AG20443 (cell line): ENCODE data around the gene PNPT1.

ENCODE experiments used
- DNase-seq: peaks from one replicate; pipeline ENCODE4 v3.0.0; 2012; ENCODE audit warnings: low spot score, mixed read lengths

Gene PNPT1

DNA sequence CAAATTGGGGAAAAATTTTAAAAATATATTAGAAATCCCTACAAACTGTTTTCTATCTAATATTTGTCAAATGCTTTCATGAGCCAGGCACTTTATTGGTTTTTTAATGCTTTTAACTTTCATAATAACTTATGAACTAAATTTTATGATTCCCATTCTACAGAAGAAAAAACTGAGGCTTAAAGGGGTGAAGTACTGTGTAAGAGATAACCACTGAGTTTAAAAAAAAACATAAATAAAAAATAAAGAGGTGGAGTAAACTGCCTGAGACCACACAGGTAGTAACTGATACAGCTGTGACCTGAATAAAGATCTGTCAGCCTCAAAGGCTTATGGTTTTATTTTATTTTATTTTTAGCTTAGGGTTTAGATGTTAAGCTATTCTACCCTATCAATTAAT lies 24.7 kb downstream of the PNPT1 start:
- no peak for DNase-seq

GRCh38 chr2:55653255-55653654 lies 40.4 kb downstream of the PNPT1 start:
- DNase-seq, result no peak

DNA sequence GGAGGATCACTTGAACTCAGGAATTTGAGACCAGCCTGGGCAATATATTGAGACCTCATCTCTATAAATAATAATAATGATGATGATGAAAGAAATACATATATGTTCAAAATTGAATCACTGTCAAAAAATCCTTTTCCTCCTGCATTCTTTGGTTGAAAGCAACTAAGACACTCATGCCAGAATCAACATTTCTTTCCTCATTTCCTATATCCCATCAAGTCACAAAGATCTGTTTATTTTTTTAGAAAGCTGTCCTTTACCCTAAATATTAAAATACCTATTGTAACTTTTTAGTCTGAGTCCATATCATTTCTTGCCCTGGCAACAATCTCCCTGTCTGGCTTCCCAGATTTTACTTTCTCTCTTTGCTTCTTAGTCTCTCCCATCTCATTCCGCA lies 44.4 kb downstream of the PNPT1 start:
- no peak for DNase-seq

DNA sequence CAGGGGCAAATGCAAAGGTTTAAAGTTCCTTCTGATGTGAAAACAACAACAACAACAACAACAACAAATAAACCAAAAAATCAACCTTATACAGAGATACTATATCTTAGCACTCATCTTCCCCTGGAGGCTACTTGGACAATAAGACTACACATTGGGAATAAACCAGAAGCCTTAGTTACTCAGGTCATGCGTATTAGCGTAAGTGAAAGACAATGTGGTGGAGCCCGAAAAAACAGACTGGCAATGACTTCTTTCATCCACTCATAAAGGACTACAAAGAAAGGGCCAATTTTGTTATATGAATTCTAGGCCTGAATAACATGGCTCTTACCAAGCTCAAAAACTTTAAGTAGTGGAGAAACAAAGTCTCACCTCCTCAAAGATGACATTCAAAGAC lies 56.8 kb downstream of the PNPT1 start:
- no peak for DNase-seq

DNA sequence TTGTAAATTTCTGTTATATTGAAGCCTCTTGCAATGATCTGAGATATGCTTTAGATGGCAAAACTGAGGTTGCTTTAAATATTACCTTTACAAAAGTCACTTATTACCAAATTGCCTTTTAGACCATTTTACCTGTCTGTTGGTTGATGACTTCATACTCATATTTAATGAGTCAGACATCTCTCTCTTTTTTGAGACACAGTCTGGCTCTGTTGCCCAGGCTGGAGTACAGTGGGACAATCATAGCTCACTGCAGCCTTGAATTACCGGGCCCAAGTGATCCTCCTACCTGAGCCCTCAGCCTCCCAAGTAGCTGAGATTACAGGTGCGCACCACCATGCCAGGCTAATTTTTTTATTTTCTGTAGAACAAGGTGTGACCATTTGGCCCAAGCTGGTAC lies 64.7 kb downstream of the PNPT1 start:
- DNase-seq, result no peak

DNA sequence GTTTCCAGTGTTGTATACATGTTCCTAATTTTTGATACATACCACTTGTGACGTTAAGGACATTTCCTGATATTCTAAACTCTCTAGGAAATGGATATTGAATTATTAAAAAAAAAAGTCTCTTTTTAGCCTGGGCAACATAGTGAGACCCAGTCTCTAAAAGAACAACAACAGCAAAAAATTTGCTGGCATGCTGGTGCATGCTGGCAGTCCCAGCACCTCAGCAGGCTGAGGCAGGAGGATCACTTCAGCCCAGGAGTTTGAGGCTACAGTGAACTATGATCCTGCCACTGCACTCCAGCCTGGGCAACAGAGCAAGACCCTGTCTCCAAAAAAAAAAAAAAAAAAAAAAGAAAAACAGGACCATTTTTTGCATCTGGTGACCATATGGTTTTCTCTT lies 65.7 kb downstream of the PNPT1 start:
- no peak for DNase-seq

DNA sequence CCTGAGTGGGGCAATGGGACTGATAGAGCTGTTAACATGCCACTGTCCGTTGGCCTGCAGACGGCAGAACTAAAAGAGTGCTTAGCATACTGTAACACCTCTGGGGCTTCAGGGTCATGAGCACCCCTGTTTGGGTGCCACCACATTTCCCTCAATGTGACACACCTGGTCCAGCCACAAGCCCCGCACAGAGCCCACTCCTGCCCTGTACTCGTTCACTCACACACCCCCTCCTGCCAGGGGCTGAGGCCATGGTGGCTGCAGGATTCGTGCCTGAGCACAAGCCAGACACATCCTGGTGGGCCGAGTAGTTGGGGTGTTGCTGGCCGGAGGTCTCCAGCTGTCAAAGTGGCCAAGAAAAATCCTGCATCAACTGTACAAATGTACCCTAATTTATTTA lies 71.8 kb downstream of the PNPT1 start:
- no peak for DNase-seq

DNA sequence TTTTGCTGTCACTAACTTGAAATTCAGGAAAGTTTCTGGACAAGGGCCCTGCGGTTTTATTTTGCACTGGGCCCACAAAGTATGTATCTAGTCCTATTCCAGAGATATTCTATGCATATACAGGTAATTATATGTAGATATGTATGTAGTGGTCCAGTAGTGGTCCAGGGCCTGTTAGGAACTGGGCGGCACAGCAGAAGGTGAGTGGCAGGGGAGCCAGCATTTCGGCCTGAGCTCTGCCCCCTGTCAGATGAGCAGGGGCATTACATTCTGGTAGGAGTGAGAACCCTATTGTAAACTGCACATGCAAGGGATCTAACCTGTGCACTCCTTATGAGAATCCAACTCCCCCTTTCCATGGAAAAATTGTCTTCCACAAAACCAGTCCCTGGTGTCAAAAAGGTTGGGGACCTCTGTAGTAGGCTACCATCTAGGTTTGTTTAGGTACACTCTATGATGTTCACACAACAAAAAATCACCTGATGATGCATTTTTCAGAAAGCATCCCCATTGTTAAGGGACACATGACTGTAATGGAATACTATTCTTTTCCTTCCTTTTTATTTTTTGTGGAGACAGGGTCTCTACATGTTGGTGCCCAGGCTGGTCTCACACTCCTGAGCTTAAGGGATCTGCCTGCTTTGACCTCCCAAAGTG lies 73.4 kb downstream of the PNPT1 start:
- no peak for DNase-seq

DNA sequence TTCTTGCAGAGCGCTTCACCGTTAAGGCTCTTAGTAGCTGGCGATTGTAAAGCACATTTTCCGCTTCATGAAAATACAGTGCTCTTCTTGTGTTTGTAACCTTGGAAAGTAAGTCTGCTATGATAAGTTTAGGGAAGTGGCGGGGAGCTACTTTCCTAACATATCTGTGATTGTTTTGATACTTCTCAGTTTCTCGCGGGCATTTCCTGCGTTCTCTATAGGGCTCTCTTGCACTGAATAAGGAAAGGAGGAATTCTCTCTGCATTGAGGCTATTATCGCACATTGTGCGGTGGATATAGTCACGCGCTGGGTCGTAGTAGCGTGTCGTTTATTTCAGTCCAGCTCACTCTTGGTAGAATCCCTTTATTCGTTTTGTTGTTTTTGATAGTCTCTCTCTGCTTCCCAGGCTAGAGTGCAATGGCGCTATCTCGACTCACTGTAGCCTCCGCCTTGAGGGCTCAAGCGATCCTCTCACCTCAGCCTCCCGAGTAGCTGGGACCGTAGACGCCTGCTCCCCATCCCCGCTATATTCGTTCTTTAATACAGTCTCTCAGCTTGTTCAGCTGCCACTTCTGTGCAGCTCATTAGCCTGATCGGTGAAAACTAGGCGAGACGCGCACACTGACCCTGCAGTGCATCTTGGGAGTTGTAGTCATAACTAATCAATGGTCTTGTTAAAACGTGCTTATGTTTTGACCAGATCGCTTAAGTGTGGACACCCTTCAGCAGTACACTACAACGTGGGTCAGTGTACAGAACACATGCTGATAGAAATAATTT lies 75.2 kb downstream of the PNPT1 start:
- DNase-seq, result peak; percentile 73

DNA sequence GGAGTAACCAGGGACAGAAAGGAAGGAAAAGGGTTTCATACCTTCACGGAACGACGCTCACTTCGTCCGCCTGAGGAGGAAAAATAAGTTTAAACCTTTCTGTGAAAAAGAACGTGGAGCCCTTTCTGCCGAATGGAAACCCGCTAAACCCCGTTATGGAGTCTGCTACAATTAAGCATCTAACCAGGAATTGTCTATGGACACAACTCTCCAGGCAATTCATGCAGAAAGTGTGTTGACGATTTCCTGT lies 75.7 kb downstream of the PNPT1 start:
- peak; percentile 13 for DNase-seq

GRCh38 chr2:55617175-55618024 lies 76.2 kb downstream of the PNPT1 start, which contains the start of gene PPP4R3B:
Gene PPP4R3B, minus strand, starts transcription at chr2:55617622. Its CDS starts 337 bp downstream, at chr2:55617285.
- peak; percentile 98 for DNase-seq

- peak; percentile 55 for DNase-seq
These were observed 77.0 kb downstream of the PNPT1 start for GRCh38 chr2:55616551-55617174.

GRCh38 chr2:55611997-55612396 lies 81.6 kb downstream of the PNPT1 start:
- no peak for DNase-seq

GRCh38 chr2:55610954-55611743 lies 82.5 kb downstream of the PNPT1 start:
- no peak for DNase-seq

GRCh38 chr2:55609938-55610578 lies 83.6 kb downstream of the PNPT1 start:
- DNase-seq, result no peak

DNA sequence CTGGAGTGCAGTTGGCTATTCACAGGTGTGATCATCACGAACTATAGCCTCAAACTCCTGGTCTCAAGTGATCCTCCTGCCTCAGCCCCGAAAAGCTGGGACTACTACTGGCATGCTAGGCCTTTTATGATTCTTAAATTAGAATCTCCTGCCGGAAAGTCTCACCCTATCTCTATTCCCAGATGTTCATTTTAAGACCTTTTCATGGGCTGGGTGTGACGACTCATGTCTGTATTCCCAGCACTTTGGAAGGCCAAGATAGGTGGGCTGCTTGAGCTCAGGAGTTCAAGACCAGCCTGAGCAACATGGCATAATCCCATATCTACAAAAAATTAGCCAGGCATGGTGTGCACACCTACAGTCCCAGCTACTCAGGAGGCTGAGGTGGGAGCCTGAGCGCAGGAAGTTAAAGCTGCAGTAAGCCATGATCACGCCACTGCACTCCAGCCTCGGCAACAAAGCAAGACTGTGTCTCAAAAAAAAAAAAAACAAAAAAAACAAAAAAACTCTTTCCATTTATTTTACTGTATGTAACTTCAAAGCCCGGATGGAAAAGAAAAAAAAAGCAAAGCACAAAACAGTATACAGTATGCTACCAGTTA lies 84.3 kb downstream of the PNPT1 start:
- no peak for DNase-seq

- DNase-seq, result no peak
These were observed 85.9 kb downstream of the PNPT1 start for GRCh38 chr2:55607717-55608116.

- DNase-seq, result peak; percentile 17
These were observed 89.5 kb downstream of the PNPT1 start for GRCh38 chr2:55604027-55604565.

- no peak for DNase-seq
These were observed 91.8 kb downstream of the PNPT1 start for GRCh38 chr2:55601849-55602248.

DNA sequence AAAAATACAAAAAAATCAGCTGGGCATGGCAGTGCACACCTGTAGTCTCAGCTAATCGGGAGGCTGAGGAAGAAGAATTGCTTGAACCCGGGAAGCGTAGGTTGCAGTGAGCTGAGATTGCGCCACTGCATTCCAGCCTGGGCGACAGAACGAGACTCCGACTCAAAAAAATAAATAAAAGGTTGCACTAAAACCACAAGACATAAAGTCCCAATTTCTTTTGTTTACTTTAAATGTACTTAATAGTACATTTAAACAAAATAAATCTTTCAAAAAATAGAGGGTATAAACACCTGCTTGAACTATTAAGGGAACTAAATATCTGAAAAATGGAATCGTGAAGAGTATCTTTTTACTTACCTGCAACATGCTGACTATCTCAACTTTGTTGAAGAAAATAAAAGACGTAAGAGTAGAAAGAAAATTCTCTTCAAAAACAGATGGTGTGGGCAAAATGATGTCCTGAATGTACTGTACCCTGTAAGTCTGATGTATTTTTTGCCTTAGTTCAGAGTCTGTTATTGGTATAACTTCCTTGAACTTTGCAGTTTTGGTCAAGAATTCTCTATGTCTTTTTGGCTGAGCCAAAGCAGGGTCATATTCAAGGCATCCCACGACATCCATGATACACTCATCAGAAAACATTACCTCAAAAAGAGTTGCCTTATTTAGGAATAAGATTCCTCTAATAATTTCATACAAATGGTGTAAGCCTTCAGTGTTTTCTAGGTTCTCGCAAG lies 95.4 kb downstream of the PNPT1 start:
- DNase-seq, result no peak
